ENCODE results near the gene ATP8A2.

Gene ATP8A2

DNA sequence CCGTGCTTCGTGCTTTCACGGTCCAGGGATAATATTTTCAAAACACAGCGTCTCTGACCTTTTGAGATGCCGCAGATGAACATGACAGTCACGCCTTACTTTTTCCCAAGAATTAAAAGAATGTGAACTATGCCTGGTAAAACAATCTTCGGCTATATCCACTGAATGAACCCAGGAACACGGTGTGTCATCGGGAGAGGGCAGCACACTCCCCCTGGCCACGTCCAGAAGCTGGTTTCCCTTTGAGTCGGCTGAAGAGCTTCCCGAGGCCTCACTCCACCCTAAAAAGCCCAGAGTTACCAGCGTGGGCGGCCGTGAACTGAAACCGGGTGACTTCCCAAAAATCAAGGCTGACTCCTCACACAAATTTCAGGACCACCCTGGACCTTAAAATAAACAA, 702.9 kb downstream of the ATP8A2 start:
- DNase-seq (ENCODE audit: low spot score) = no peak
